Subcutaneous adipose tissue (tissue), 4 donors: Measurements from ENCODE around the gene CD101. TPM values are rescaled to one million over a fixed set of nuclear protein-coding genes. Genes with fewer than 3 reads are reported as not detected.

Experiments used
- CTCF ChIP-seq: fragments of 450-650 bp; IDR thresholded peaks from one replicate; pipeline ENCODE4 v1.5.1; 2016; ENCODE audit warnings: low read depth, mild to moderate bottlenecking, control low read depth, antibody characterized with exemption, moderate library complexity
- total RNA-seq, 4 donors: library from RNA; depleted of rRNA; stranded (reverse); fragments of >200 nt; gene quantifications; one replicate each; pipeline ENCODE4 v1.1.0, GENCODE V29; 2016

CD101 gene, protein sequence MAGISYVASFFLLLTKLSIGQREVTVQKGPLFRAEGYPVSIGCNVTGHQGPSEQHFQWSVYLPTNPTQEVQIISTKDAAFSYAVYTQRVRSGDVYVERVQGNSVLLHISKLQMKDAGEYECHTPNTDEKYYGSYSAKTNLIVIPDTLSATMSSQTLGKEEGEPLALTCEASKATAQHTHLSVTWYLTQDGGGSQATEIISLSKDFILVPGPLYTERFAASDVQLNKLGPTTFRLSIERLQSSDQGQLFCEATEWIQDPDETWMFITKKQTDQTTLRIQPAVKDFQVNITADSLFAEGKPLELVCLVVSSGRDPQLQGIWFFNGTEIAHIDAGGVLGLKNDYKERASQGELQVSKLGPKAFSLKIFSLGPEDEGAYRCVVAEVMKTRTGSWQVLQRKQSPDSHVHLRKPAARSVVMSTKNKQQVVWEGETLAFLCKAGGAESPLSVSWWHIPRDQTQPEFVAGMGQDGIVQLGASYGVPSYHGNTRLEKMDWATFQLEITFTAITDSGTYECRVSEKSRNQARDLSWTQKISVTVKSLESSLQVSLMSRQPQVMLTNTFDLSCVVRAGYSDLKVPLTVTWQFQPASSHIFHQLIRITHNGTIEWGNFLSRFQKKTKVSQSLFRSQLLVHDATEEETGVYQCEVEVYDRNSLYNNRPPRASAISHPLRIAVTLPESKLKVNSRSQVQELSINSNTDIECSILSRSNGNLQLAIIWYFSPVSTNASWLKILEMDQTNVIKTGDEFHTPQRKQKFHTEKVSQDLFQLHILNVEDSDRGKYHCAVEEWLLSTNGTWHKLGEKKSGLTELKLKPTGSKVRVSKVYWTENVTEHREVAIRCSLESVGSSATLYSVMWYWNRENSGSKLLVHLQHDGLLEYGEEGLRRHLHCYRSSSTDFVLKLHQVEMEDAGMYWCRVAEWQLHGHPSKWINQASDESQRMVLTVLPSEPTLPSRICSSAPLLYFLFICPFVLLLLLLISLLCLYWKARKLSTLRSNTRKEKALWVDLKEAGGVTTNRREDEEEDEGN
- total RNA-seq, result under 1 TPM in 2 of 4 donors, not detected in 2; 0.49 to 0.51 TPM

GRCh38 chr1:117001254-117001927 is at the start of gene CD101:
Gene CD101 (plus strand): TSS chr1:117001760. CDS start chr1:117001818, 58 bp downstream.
- TF ChIP-seq CTCF, result no peak

DNA sequence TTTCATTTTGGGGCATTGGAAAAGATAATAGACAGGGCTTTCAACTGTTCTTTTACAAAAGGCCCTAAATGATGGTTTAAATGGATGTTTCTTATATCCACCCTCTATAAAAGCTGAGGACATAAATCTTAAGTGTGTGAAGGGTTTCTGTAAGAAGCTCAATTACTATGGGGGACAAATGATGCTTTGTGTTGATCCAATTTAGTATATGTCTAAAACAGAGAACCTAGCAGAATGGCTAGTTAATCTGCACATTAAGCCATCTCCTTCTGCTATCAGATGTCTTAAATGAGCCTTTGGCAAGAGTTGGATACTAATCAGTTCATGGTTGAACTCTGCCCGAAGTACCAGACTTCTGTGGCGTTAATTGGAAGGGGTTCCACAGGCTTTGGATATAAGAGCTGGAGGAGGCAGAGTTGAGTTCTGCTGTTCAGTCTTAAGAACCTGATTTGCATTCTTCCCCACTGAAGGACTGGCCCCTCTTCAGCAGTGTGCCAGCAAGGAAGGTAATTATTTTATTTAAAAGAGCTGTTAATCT is 48.8 kb upstream of the CD101 start:
- TF ChIP-seq CTCF, result no peak

GRCh38 chr1:116954440-116954839 is 47.1 kb upstream of the CD101 start:
- TF ChIP-seq CTCF, result no peak

DNA sequence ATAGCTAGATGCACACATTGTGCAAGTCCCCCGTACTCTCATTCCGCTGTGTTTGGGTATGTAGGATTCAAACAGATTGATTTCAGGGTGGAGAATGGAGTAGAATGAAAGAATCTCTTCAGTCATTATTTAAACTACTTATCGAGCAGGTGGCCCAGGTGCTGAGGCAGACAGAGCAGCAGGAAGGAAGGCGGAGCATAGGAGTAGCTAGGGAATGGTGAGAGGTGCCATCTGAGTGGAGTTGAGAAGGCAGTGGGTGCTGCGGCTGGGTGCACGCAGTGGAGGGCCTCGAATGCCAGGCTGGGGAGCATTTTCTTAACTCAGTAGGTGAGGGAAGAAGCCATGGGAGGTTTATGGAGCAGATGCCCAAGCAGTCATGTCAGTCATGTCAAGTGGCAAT is 45.2 kb upstream of the CD101 start:
- no peak for TF ChIP-seq CTCF

DNA sequence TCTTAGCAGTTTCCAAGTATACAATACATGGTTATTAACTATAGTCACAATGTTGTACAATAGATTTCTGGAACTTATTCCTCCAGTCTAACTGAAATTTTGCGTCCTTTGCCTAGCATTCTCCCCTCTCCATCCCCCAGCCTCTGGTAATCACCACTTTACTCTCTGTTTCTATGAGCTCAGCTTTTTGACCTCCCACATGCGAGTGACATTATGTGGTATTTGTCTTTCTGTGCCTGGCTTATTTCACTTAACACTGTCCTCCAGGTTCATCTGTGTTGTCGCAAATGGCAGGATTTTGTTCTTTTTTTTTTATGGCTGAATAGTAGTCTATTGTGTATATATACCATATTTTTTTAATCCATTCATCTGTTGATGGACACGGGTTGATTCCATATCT is 43.9 kb upstream of the CD101 start:
- no peak for TF ChIP-seq CTCF

DNA sequence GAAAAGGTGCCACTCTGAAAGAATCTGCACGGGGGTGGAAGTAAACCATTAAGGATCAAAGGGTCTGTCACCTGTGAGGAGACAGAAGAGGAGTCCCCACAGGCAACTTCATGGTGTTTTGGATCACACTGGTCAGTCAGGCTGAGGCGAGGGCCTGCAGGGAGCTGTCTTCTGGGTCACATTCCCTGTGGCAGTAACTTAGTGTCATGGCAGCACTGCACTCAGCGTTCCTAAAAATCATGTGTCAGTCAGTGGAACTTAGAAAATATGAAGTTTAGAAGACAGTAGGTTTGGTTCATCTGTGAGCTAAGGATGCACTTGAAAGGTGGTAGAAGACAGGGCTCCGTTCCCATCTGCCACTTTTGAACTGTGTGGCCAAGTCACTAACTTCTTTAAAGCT is 43.5 kb upstream of the CD101 start:
- TF ChIP-seq CTCF, result no peak
